DND-41 (cell line): ENCODE results near the gene CEP126.

Experiments used
- CTCF ChIP-seq: IDR thresholded peaks from 2 replicates; pipeline ENCODE4 v1.5.1; 2012; ENCODE audit warnings: borderline replicate concordance, low read length, moderate library complexity, mild to moderate bottlenecking; ENCODE audit not compliant: poor library complexity, severe bottlenecking; ENCODE audit errors: extremely low read depth
- EZH2 ChIP-seq: IDR thresholded peaks from 3 replicates; pipeline ENCODE4 v1.6.1; 2012; ENCODE audit warnings: borderline replicate concordance, low read depth, mild to moderate bottlenecking, moderate library complexity, low read length, inconsistent platforms; ENCODE audit not compliant: severe bottlenecking

DNA sequence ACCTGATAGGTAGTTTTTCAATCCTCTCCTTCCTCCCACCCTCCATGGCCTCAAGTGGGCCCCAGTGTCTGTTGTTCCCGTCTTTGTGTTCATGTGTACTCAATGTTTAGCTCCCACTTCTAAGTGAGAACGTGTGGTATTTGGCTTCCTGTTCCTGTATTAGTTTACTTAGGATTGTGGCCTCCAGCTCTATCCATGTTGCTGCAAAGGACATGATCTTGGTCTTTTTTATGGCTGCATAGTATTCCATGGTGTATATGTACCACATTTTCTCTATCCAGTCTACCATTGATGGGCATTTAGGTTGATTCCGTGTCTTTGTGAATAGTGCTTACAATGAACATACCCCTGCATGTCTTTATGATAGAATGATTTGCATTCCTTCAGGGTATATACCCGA lies 78.4 kb downstream of the CEP126 start:
- TF ChIP-seq CTCF = no peak
- no peak for TF ChIP-seq EZH2
